ENCODE data around the gene GGNBP2. TPM values are rescaled to one million over a fixed set of nuclear protein-coding genes. Genes with fewer than 3 reads are reported as not detected.

The GGNBP2 gene
- total and polyA plus RNA-seq, 7 donors = 43.5 to 62.2 (median 57.4) TPM

- no peak overlapping the region for H3K27ac ChIP-seq
- WGBS, 2 donors = 73 to 89% methylated on average over 7 of the region's 7 CpGs
- intact Hi-C loops (cut with DNase I) = loop anchor here (10.0 kb wide), 3 partner anchors 347 to 747 kb away; no protein-coding TSS in a partner anchor
- DNase-seq = no peak
- H3K4me1 ChIP-seq = peaks cover 0 to 13% (median 6%) of the 10 kb centered on the region in 4 donors
- no peaks in the 10 kb centered on the region for H3K36me3 ChIP-seq
- TF ChIP-seq EP300 (IDR thresholded peaks at IDR 0.05) (no peak), CTCF (IDR thresholded peaks at IDR 0.05) (no peak), POLR2AphosphoS5 (IDR thresholded peaks at IDR 0.05) (no peak), POLR2A (IDR thresholded peaks at IDR 0.05) (no peak)
- H3K9me3 ChIP-seq = no peaks in the 10 kb centered on the region
- H3K4me3 ChIP-seq = no peak overlapping the region
- H3K27me3 ChIP-seq = no peaks in the 10 kb centered on the region
These were observed 63.6 kb downstream of the GGNBP2 start for GRCh38 chr17:36608280-36608679.

GRCh38 chr17:36608794-36609497 is 64.2 kb downstream of the GGNBP2 start:
- Histone ChIP-seq H3K27ac (no peak overlapping the region), H3K36me3 (no peaks in the 10 kb centered on the region), H3K4me1 (peaks cover 0 to 11% (median 4%) of the 10 kb centered on the region in 4 donors), H3K4me3 (no peak overlapping the region), H3K27me3 (peaks cover 0 to 5% (median 0%) of the 10 kb centered on the region in 3 donors), H3K9me3 (no peaks in the 10 kb centered on the region)
- no peak for DNase-seq
- TF ChIP-seq POLR2AphosphoS5 (IDR thresholded peaks at IDR 0.05) = no peak
- TF ChIP-seq CTCF (IDR thresholded peaks at IDR 0.05) = peak in 3 of 4 experiments; percentile 25 to 32 (median 31)
- TF ChIP-seq POLR2A (IDR thresholded peaks at IDR 0.05) = no peak
- intact Hi-C loops (cut with DNase I) = loop anchor here (10.0 kb wide), 3 partner anchors 346 to 746 kb away; no protein-coding TSS in a partner anchor
- 23 to 50% methylated on average over 24 of the region's 24 CpGs for WGBS, 2 donors

- Histone ChIP-seq H3K4me1 (peaks cover 0 to 11% (median 4%) of the 10 kb centered on the region in 4 donors), H3K27ac (no peak overlapping the region), H3K27me3 (peaks cover 0 to 10% (median 0%) of the 10 kb centered on the region in 3 donors), H3K9me3 (no peaks in the 10 kb centered on the region), H3K36me3 (no peaks in the 10 kb centered on the region), H3K4me3 (no peak overlapping the region)
- intact Hi-C loops (cut with DNase I) = loop anchor here (10.0 kb wide), 3 partner anchors 345 to 745 kb away; no protein-coding TSS in a partner anchor
- DNase-seq = no peak
- WGBS, 2 donors = 85 to 86% methylated on average over 7 of the region's 7 CpGs
- TF ChIP-seq EP300 (IDR thresholded peaks at IDR 0.05) = no peak
- no peak for TF ChIP-seq POLR2A (IDR thresholded peaks at IDR 0.05)
- no peak for TF ChIP-seq CTCF (IDR thresholded peaks at IDR 0.05)
- no peak for TF ChIP-seq POLR2AphosphoS5 (IDR thresholded peaks at IDR 0.05)
These were observed 64.8 kb downstream of the GGNBP2 start for GRCh38 chr17:36609498-36609862.

- no peak for DNase-seq
- no peaks in the 10 kb centered on the region for H3K9me3 ChIP-seq
- H3K4me3 ChIP-seq = no peak overlapping the region
- H3K27ac ChIP-seq = no peak overlapping the region
- 79 to 82% methylated on average over 6 of the region's 6 CpGs for WGBS, 2 donors
- no peaks in the 10 kb centered on the region for H3K36me3 ChIP-seq
- intact Hi-C loops (cut with DNase I) = no loop called here
- peaks cover 0 to 11% (median 4%) of the 10 kb centered on the region in 4 donors for H3K4me1 ChIP-seq
- H3K27me3 ChIP-seq = peaks cover 0 to 19% (median 6%) of the 10 kb centered on the region in 3 donors
- no peak for TF ChIP-seq POLR2A (IDR thresholded peaks at IDR 0.05)
- no peak for TF ChIP-seq EP300 (IDR thresholded peaks at IDR 0.05)
- TF ChIP-seq POLR2AphosphoS5 (IDR thresholded peaks at IDR 0.05) = no peak
- no peak for TF ChIP-seq CTCF (IDR thresholded peaks at IDR 0.05)
These were observed 65.8 kb downstream of the GGNBP2 start for GRCh38 chr17:36610474-36610873.

Measured in sigmoid colon (tissue), 7 donors.